Osteoblast (primary cell): Measurements from ENCODE around the gene SERINC4. TPM values are rescaled to one million over a fixed set of nuclear protein-coding genes. Genes with fewer than 3 reads are reported as not detected.
A peak's percentile ranks its signal among the peaks of the same experiment; 100 is the strongest.

Experiments
- DNase-seq: peaks from one replicate; pipeline ENCODE4 v3.0.0; 2011; ENCODE audit warnings: low spot score, mixed read lengths; ENCODE audit not compliant: insufficient read length; ENCODE audit errors: missing footprints
- H2AFZ ChIP-seq: 2 replicates; pipeline ENCODE4 v1.6.0; 2011; ENCODE audit warnings: mild to moderate bottlenecking, low read length
- H3K27ac ChIP-seq: 2 replicates; pipeline ENCODE4 v1.5.1; 2011; ENCODE audit warnings: mild to moderate bottlenecking, low read depth, low read length, moderate library complexity
- H3K27me3 ChIP-seq: 2 replicates; pipeline ENCODE4 v1.6.0; 2012; ENCODE audit warnings: mild to moderate bottlenecking, control low read depth, inconsistent platforms, low read length, moderate library complexity; ENCODE audit not compliant: insufficient read depth
- H3K36me3 ChIP-seq: 2 replicates; pipeline ENCODE4 v1.5.1; 2011; ENCODE audit warnings: mild to moderate bottlenecking, low read length, control low read depth, moderate library complexity; ENCODE audit not compliant: insufficient read depth
- H3K4me1 ChIP-seq: 2 replicates; pipeline ENCODE4 v1.5.1; 2011; ENCODE audit warnings: mild to moderate bottlenecking, low read length, control low read depth, moderate library complexity; ENCODE audit not compliant: insufficient read depth
- H3K4me2 ChIP-seq: 2 replicates; pipeline ENCODE4 v1.6.0; 2011; ENCODE audit warnings: mild to moderate bottlenecking, low read length; ENCODE audit not compliant: insufficient read depth
- H3K4me3 ChIP-seq: fragments of 200-600 bp; sonication (generic); 3 replicates; pipeline ENCODE4 v1.5.1; 2012; ENCODE audit warnings: mild to moderate bottlenecking, low read length, inconsistent platforms; ENCODE audit not compliant: insufficient read depth
- H3K79me2 ChIP-seq: 2 replicates; pipeline ENCODE4 v1.6.0; 2012; ENCODE audit warnings: mild to moderate bottlenecking, low read length, control low read depth, inconsistent platforms; ENCODE audit not compliant: insufficient read depth
- H3K9me3 ChIP-seq: 2 replicates; pipeline ENCODE4 v1.5.1; 2011; ENCODE audit warnings: low read depth, low read length, control low read depth
- H4K20me1 ChIP-seq: 2 replicates; pipeline ENCODE4 v1.6.0; 2012; ENCODE audit warnings: mild to moderate bottlenecking, low read length, control low read depth; ENCODE audit not compliant: insufficient read depth
- total RNA-seq: library from RNA; depleted of rRNA; stranded (reverse); fragments of >200 nt; gene quantifications from 2 replicates; pipeline ENCODE4 v1.2.3, GENCODE V29; 2012
- TF ChIP-seq, protein P1 (sequence below): IDR thresholded peaks from 2 replicates; pipeline ENCODE4 v1.5.1; 2011; ENCODE audit warnings: mild to moderate bottlenecking, low read depth, low read length, moderate library complexity; ENCODE audit errors: extremely low read depth

Gene SERINC4
- total RNA-seq, 1 donor: not detected

DNA sequence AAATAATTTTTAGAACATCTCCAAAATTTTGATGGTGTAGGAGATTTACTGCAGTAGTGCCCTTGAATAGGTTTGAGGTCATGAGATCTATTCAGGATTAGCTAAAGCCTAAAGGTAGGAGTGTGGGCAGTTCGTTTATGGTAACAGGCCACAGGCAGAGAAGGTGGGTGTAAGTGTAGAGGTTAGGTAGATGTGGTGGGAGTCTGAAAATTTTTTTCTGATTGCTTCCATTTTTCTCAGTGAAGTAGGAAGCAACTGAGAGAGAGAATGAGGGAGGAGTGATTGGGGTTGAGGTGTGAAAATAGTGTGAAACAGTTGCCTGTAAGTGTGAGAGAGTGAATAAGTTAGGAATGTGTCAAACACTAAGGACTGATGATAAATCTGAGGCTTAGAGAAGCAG is 21.0 kb downstream of the SERINC4 start:
- H4K20me1 ChIP-seq: peaks cover 6% of the 10 kb centered on the region
- H3K9me3 ChIP-seq: no peaks in the 10 kb centered on the region
- TF ChIP-seq, protein P1, sequence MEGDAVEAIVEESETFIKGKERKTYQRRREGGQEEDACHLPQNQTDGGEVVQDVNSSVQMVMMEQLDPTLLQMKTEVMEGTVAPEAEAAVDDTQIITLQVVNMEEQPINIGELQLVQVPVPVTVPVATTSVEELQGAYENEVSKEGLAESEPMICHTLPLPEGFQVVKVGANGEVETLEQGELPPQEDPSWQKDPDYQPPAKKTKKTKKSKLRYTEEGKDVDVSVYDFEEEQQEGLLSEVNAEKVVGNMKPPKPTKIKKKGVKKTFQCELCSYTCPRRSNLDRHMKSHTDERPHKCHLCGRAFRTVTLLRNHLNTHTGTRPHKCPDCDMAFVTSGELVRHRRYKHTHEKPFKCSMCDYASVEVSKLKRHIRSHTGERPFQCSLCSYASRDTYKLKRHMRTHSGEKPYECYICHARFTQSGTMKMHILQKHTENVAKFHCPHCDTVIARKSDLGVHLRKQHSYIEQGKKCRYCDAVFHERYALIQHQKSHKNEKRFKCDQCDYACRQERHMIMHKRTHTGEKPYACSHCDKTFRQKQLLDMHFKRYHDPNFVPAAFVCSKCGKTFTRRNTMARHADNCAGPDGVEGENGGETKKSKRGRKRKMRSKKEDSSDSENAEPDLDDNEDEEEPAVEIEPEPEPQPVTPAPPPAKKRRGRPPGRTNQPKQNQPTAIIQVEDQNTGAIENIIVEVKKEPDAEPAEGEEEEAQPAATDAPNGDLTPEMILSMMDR: no peak

DNA sequence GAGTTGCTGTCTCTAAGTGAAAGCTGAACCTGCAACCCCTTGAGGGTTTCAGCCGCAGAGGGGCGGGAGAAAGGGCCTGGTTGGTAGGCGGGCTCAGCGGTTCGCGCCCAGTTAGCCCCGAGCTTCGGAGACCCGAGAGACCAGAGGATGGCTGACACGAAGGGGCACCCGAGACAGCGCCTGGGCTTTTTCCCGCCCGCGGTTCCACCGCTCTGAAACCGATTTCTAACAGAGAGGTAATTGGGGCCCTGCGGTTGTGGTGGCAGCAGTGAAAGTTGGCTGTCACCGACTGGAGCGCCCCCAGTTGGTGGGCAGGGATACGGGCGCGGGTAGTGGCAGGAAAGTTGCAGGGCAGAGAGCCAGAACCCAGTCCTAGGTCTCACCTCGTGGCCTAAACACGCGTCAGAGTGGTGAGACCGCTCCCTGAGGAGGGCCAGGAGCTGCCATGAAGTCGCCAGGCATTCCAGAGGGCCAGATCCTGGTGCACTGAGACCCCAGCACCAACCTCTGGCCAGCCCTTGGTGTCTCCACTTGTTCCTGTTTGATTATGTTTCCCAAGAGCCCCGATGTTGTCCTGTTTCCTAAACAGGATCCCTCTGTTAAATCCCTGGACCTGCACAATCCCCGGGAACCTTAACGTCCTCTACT is 22.6 kb downstream of the SERINC4 start:
- Histone ChIP-seq H3K27me3 (no peaks in the 10 kb centered on the region), H3K36me3 (peaks cover 20% of the 10 kb centered on the region), H3K4me3 (peak overlapping the region; percentile 92), H4K20me1 (peaks cover 8% of the 10 kb centered on the region), H3K79me2 (no peaks in the 10 kb centered on the region), H2AFZ (peak overlapping the region; percentile 73), H3K4me2 (peak overlapping the region; percentile 81), H3K27ac (peak overlapping the region; percentile 44), H3K4me1 (peaks cover 8% of the 10 kb centered on the region), H3K9me3 (no peaks in the 10 kb centered on the region)
- peak; percentile 80 for DNase-seq
- TF ChIP-seq, protein P1: peak; percentile 76

More for the DNA sequence above, 21.0 kb downstream of the SERINC4 start:
- H3K4me3 ChIP-seq: no peak overlapping the region
- H3K4me1 ChIP-seq: peaks cover 8% of the 10 kb centered on the region
- no peaks in the 10 kb centered on the region for H3K79me2 ChIP-seq
- peaks cover 6% of the 10 kb centered on the region for H3K36me3 ChIP-seq
- no peak overlapping the region for H3K27ac ChIP-seq
- DNase-seq: no peak
- no peaks in the 10 kb centered on the region for H3K27me3 ChIP-seq
- H2AFZ ChIP-seq: no peak overlapping the region
- H3K4me2 ChIP-seq: no peak overlapping the region

DNA sequence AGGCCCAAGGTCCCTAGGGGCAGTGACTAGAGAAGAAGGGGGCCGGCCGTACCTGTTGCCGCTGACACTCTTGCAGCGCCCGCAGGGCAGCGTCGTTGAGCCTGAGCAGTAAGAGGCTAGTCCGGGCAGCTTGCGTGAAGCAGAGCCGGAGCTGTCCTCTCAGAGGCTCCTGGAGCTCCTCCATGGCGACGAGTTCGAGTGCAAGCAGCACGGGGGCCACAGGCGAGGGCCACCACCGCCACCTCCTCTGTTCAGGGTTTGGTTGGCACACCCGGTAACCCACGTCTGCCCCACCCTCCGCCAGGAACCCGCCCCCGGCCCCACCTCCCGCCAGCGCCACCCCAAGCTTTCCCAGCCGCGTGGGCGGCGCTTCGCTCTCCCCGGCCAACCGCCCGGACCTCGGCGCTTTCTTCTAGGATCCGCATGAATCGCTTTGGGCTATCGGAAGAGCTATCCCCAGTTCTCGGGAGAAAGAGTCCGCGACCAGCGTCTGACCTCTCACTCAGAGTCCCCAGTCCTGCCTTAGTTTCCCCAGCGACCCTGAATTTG is 23.2 kb downstream of the SERINC4 start, which contains the start of gene ELL3:
Gene ELL3, minus strand, starts transcription at position 249 of the 549 bp plus-strand sequence. Its CDS starts 65 bp downstream, at position 184.
- Histone ChIP-seq H3K27me3 (no peaks in the 10 kb centered on the region), H4K20me1 (peaks cover 8% of the 10 kb centered on the region), H2AFZ (peak within 1 kb of the TSS; percentile 73), H3K9me3 (no peaks in the 10 kb centered on the region), H3K4me3 (peak within 1 kb of the TSS; percentile 92), H3K4me2 (peak within 1 kb of the TSS; percentile 81), H3K79me2 (no peaks in the 10 kb centered on the region), H3K27ac (peak within 1 kb of the TSS; percentile 44), H3K4me1 (peaks cover 8% of the 10 kb centered on the region), H3K36me3 (peaks cover 26% of the 10 kb centered on the region)
- TF ChIP-seq, protein P1: no peak
- DNase-seq: peak; percentile 91

DNA sequence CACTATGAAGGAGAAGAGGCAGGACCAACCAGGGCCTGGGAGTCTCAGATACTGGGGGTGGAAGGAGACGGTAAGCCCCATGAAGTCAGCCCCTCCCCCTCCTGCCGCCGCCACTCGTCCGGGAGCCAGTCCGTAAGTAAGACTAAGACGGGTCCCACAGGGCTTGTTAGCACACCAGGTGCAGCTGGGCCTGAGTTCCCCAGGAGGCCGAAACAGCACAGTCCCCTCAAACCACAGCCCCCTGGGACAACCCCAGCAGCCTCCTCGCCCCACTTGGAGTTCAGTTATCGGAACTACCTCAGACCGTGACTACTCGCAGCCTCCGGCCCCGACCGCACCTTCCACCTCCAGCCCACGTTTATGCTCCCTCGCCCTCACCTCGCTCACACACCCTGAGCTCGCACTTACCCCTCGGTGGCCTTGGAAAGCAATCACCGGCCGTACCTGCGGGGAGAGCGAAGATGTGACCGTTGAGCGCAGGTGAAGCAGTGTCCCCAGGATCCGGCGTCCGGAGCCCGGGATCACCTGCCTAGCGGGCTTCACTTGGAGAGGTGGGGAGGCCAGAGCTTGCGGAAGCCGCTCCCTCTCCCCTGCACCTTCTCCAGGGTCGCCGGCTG is 23.8 kb downstream of the SERINC4 start:
- Histone ChIP-seq H4K20me1 (peaks cover 8% of the 10 kb centered on the region), H3K4me3 (peak overlapping the region; percentile 92), H3K9me3 (no peaks in the 10 kb centered on the region), H3K36me3 (peaks cover 32% of the 10 kb centered on the region), H3K4me1 (peaks cover 8% of the 10 kb centered on the region), H3K27me3 (no peaks in the 10 kb centered on the region), H2AFZ (no peak overlapping the region), H3K4me2 (peak overlapping the region; percentile 81), H3K79me2 (no peaks in the 10 kb centered on the region), H3K27ac (no peak overlapping the region)
- TF ChIP-seq, protein P1: no peak
- no peak for DNase-seq
